Effector CD8-positive, alpha-beta T cell (primary cell): Measurements from ENCODE around the gene ESRP2.
A peak's percentile ranks its signal among the peaks of the same experiment; 100 is the strongest.

Experiments
- DNase-seq: peaks from one replicate; lab custom pipeline; 2025; lab: John Stamatoyannopoulos, UW
- total RNA-seq, 4 experiments: gene quantifications; one replicate each; lab custom pipeline; 2026; lab: John Stamatoyannopoulos, UW

The ESRP2 gene
- total RNA-seq: 0.10 to 0.91 (median 0.40) reads per million in 4 experiments

GRCh38 chr16:68235887-68236136, at the start of gene ESRP2:
Gene ESRP2, minus strand, starts transcription at chr16:68236127. Its CDS starts 82 bp downstream, at chr16:68236045.
- no peak for DNase-seq

GRCh38 chr16:68285683-68286082, 49.8 kb upstream of the ESRP2 start:
- DNase-seq: no peak

- no peak for DNase-seq
These were observed 48.9 kb upstream of the ESRP2 start for GRCh38 chr16:68284847-68285246.

- DNase-seq: no peak
These were observed 48.1 kb upstream of the ESRP2 start for GRCh38 chr16:68283801-68284598.

- no peak for DNase-seq
These were observed 47.4 kb upstream of the ESRP2 start for GRCh38 chr16:68283346-68283745.

- DNase-seq: no peak
These were observed 46.1 kb upstream of the ESRP2 start for GRCh38 chr16:68282064-68282452.

GRCh38 chr16:68281368-68282063, 45.6 kb upstream of the ESRP2 start:
- peak; percentile 13 for DNase-seq

GRCh38 chr16:68279726-68280558, 44.0 kb upstream of the ESRP2 start:
- no peak for DNase-seq

GRCh38 chr16:68276223-68276622, 40.3 kb upstream of the ESRP2 start:
- no peak for DNase-seq

GRCh38 chr16:68275611-68276191, 39.8 kb upstream of the ESRP2 start:
- DNase-seq: peak; percentile 24

GRCh38 chr16:68274441-68274840, 38.5 kb upstream of the ESRP2 start:
- no peak for DNase-seq

- no peak for DNase-seq
These were observed 38.0 kb upstream of the ESRP2 start for GRCh38 chr16:68273896-68274295.

- DNase-seq: no peak
These were observed 37.5 kb upstream of the ESRP2 start for GRCh38 chr16:68273459-68273858.

- DNase-seq: peak; percentile 38
These were observed 36.7 kb upstream of the ESRP2 start for GRCh38 chr16:68272507-68273209.

GRCh38 chr16:68270353-68270752, 34.4 kb upstream of the ESRP2 start:
- DNase-seq: no peak

GRCh38 chr16:68269793-68270192, 33.9 kb upstream of the ESRP2 start:
- DNase-seq: no peak

GRCh38 chr16:68267612-68268405, 31.9 kb upstream of the ESRP2 start:
- DNase-seq: no peak

GRCh38 chr16:68265078-68265920, 29.4 kb upstream of the ESRP2 start:
- peak; percentile 37 for DNase-seq

- DNase-seq: peak; percentile 65
These were observed 28.5 kb upstream of the ESRP2 start, which contains the start of gene SLC7A6 for GRCh38 chr16:68264128-68265077. Gene SLC7A6, plus strand, starts transcription at chr16:68264526. Its CDS starts 10,201 bp downstream, at chr16:68274727.
